BE2C (cell line): ENCODE data around the gene SPTLC2.

ENCODE experiments used
- DNase-seq: peaks from one replicate; pipeline ENCODE4 v3.0.0-alpha.2; 2020
- H3K27me3 ChIP-seq: fragments of 250-450 bp; sonication (Bioruptor Pico); 2 replicates; pipeline ENCODE4 v1.5.1; 2020; ENCODE audit warnings: mild to moderate bottlenecking
- H3K36me3 ChIP-seq: fragments of 250-450 bp; sonication (Bioruptor Pico); 2 replicates; pipeline ENCODE4 v1.5.1; 2020; ENCODE audit warnings: mild to moderate bottlenecking
- H3K4me1 ChIP-seq: fragments of 250-450 bp; sonication (Bioruptor Pico); 2 replicates; pipeline ENCODE4 v1.5.1; 2020
- H3K4me3 ChIP-seq: 2 replicates; pipeline ENCODE4 v1.5.1; 2011; ENCODE audit warnings: low read depth, low read length
- H3K9me3 ChIP-seq: fragments of 250-450 bp; sonication (Bioruptor Pico); 2 replicates; pipeline ENCODE4 v1.5.1; 2020
- CTCF ChIP-seq: IDR thresholded peaks from 2 replicates; pipeline ENCODE4 v1.5.1; 2012; ENCODE audit warnings: mild to moderate bottlenecking, low read depth, low read length

The SPTLC2 gene

GRCh38 chr14:77654001-77654441 lies 37.6 kb upstream of the SPTLC2 start:
- H3K36me3 ChIP-seq, result no peaks in the 10 kb centered on the region
- H3K27me3 ChIP-seq, result no peaks in the 10 kb centered on the region
- no peak for DNase-seq
- TF ChIP-seq CTCF, result no peak
- no peak overlapping the region for H3K4me3 ChIP-seq
- H3K9me3 ChIP-seq, result no peaks in the 10 kb centered on the region
- H3K4me1 ChIP-seq, result no peaks in the 10 kb centered on the region

GRCh38 chr14:77649326-77649725 lies 32.9 kb upstream of the SPTLC2 start:
- Histone ChIP-seq H3K36me3 (no peaks in the 10 kb centered on the region), H3K4me3 (no peak overlapping the region), H3K27me3 (no peaks in the 10 kb centered on the region), H3K9me3 (no peaks in the 10 kb centered on the region), H3K4me1 (no peaks in the 10 kb centered on the region)
- no peak for DNase-seq
- TF ChIP-seq CTCF, result no peak

- no peaks in the 10 kb centered on the region for H3K4me1 ChIP-seq
- no peak overlapping the region for H3K4me3 ChIP-seq
- DNase-seq, result no peak
- no peaks in the 10 kb centered on the region for H3K27me3 ChIP-seq
- H3K9me3 ChIP-seq, result no peaks in the 10 kb centered on the region
- no peak for TF ChIP-seq CTCF
- no peaks in the 10 kb centered on the region for H3K36me3 ChIP-seq
Measured at GRCh38 chr14:77648520-77649200, 32.2 kb upstream of the SPTLC2 start.

- Histone ChIP-seq H3K4me1 (no peaks in the 10 kb centered on the region), H3K36me3 (no peaks in the 10 kb centered on the region), H3K9me3 (no peaks in the 10 kb centered on the region), H3K27me3 (no peaks in the 10 kb centered on the region), H3K4me3 (no peak overlapping the region)
- no peak for DNase-seq
- no peak for TF ChIP-seq CTCF
Measured at GRCh38 chr14:77647853-77648252, 31.4 kb upstream of the SPTLC2 start.

- no peaks in the 10 kb centered on the region for H3K27me3 ChIP-seq
- no peak overlapping the region for H3K4me3 ChIP-seq
- H3K4me1 ChIP-seq, result no peaks in the 10 kb centered on the region
- no peaks in the 10 kb centered on the region for H3K36me3 ChIP-seq
- H3K9me3 ChIP-seq, result no peaks in the 10 kb centered on the region
- TF ChIP-seq CTCF, result no peak
- no peak for DNase-seq
Measured at GRCh38 chr14:77646907-77647306, 30.5 kb upstream of the SPTLC2 start.

- no peaks in the 10 kb centered on the region for H3K9me3 ChIP-seq
- no peaks in the 10 kb centered on the region for H3K27me3 ChIP-seq
- H3K4me1 ChIP-seq, result no peaks in the 10 kb centered on the region
- no peaks in the 10 kb centered on the region for H3K36me3 ChIP-seq
- no peak for TF ChIP-seq CTCF
- no peak for DNase-seq
- no peak overlapping the region for H3K4me3 ChIP-seq
Measured at GRCh38 chr14:77645520-77646230, 29.2 kb upstream of the SPTLC2 start.
